Neural progenitor cell (in vitro differentiated cells): Measurements from ENCODE around the gene OR1N1. TPM values are rescaled to one million over a fixed set of nuclear protein-coding genes. Genes with fewer than 3 reads are reported as not detected.
"Not testable (repeated sequence)": the region's sequence is repeated elsewhere in the genome, so short reads cannot be mapped to it uniquely, and the experiment has no call there.

ENCODE experiments used
- DNase-seq: peaks from one replicate; pipeline ENCODE4 v3.0.0-alpha.2; 2016; ENCODE audit warnings: low spot score
- H2AFZ ChIP-seq: fragments of 200-600 bp; sonication (generic); replicated peaks from 2 replicates; pipeline ENCODE4 v1.6.1; 2016; ENCODE audit warnings: antibody characterized with exemption
- H3F3A ChIP-seq: fragments of 200-600 bp; sonication (generic); 2 replicates; pipeline ENCODE4 v1.6.1; 2016; ENCODE audit warnings: antibody characterized with exemption, low read depth
- H3K27ac ChIP-seq: fragments of 200-600 bp; sonication (generic); 2 replicates; pipeline ENCODE4 v1.5.1; 2016; ENCODE audit warnings: mild to moderate bottlenecking
- H3K27me3 ChIP-seq: fragments of 200-600 bp; sonication (generic); 2 replicates; pipeline ENCODE4 v1.6.1; 2016; ENCODE audit warnings: mild to moderate bottlenecking, moderate library complexity
- H3K36me3 ChIP-seq: fragments of 200-600 bp; sonication (generic); 2 replicates; pipeline ENCODE4 v1.5.1; 2016
- H3K4me1 ChIP-seq: fragments of 200-600 bp; sonication (generic); 2 replicates; pipeline ENCODE4 v1.6.1; 2016; ENCODE audit warnings: mixed run types
- H3K4me2 ChIP-seq: fragments of 200-600 bp; sonication (generic); 2 replicates; pipeline ENCODE4 v1.6.1; 2016
- H3K4me3 ChIP-seq: fragments of 200-600 bp; sonication (generic); 2 replicates; pipeline ENCODE4 v1.5.1; 2016
- H3K79me2 ChIP-seq: fragments of 200-600 bp; sonication (generic); 2 replicates; pipeline ENCODE4 v1.6.1; 2016; ENCODE audit warnings: low read depth
- H3K9ac ChIP-seq: fragments of 200-600 bp; sonication (generic); 2 replicates; pipeline ENCODE4 v1.6.1; 2016
- H3K9me3 ChIP-seq: fragments of 200-600 bp; sonication (generic); 2 replicates; pipeline ENCODE4 v1.5.1; 2016; ENCODE audit warnings: low read depth
- H4K20me1 ChIP-seq: fragments of 200-600 bp; sonication (generic); 2 replicates; pipeline ENCODE4 v1.6.1; 2016; ENCODE audit warnings: low read depth
- H3K27ac Mint-ChIP-seq: 3 replicates; pipeline ENCODE4 v1.8.0; 2021; ENCODE audit warnings: mixed read lengths
- H3K27me3 Mint-ChIP-seq: 2 replicates; pipeline ENCODE4 v1.8.0; 2022; ENCODE audit warnings: low read depth, mild to moderate bottlenecking, inconsistent platforms, moderate library complexity, mixed read lengths; ENCODE audit not compliant: insufficient read depth
- H3K36me3 Mint-ChIP-seq: 3 replicates; pipeline ENCODE4 v1.8.0; 2021; ENCODE audit warnings: mixed read lengths
- H3K4me1 Mint-ChIP-seq: 3 replicates; pipeline ENCODE4 v1.8.0; 2021; ENCODE audit warnings: mixed read lengths
- H3K4me3 Mint-ChIP-seq: 3 replicates; pipeline ENCODE4 v1.8.0; 2021; ENCODE audit warnings: mild to moderate bottlenecking, moderate library complexity, mixed read lengths
- H3K9me3 Mint-ChIP-seq: 3 replicates; pipeline ENCODE4 v1.8.0; 2020; ENCODE audit warnings: mixed read lengths
- CTCF ChIP-seq: fragments of 200-600 bp; sonication (generic); IDR thresholded peaks from 2 replicates; pipeline ENCODE4 v1.5.1; 2017; ENCODE audit warnings: antibody characterized with exemption, mild to moderate bottlenecking
- EZH2 ChIP-seq: fragments of 200-600 bp; sonication (generic); IDR thresholded peaks from 2 replicates; pipeline ENCODE4 v1.6.1; 2017; ENCODE audit warnings: antibody characterized with exemption, mild to moderate bottlenecking, moderate library complexity
- EZH2phosphoT487 ChIP-seq: fragments of 200-600 bp; sonication (generic); IDR thresholded peaks from 2 replicates; pipeline ENCODE4 v1.6.1; 2017; ENCODE audit warnings: antibody characterized with exemption
- total RNA-seq: library from RNA; depleted of rRNA; stranded (reverse); fragments of >200 nt; gene quantifications from 2 replicates; pipeline ENCODE4 v1.2.3, GENCODE V29; 2015; ENCODE audit warnings: low replicate concordance

OR1N1 gene
- total RNA-seq, 1 donor from 2014 or later, result not detected

GRCh38 chr9:122551371-122551770 is 24.3 kb upstream of the OR1N1 start:
- Mint-ChIP-seq H3K9me3 (no peaks in the 10 kb centered on the region), H3K4me3 (no peak overlapping the region)

GRCh38 chr9:122546196-122546595 is 19.1 kb upstream of the OR1N1 start:
- H3K79me2 ChIP-seq, result no peaks in the 10 kb centered on the region
- no peak overlapping the region for H3K27ac Mint-ChIP-seq
- H3K4me1 ChIP-seq, result no peaks in the 10 kb centered on the region
- no peak overlapping the region for H3K9ac ChIP-seq
- no peak overlapping the region for H3K4me2 ChIP-seq
- no peak overlapping the region for H3K27ac ChIP-seq
- no peak for DNase-seq
- no peaks in the 10 kb centered on the region for H3K27me3 ChIP-seq
- H3K36me3 ChIP-seq, result no peaks in the 10 kb centered on the region
- peaks cover 2% of the 10 kb centered on the region for H3K27me3 Mint-ChIP-seq
- H4K20me1 ChIP-seq, result no peaks in the 10 kb centered on the region
- H3F3A ChIP-seq, result no peaks in the 10 kb centered on the region
- no peak for TF ChIP-seq EZH2
- no peak for TF ChIP-seq EZH2phosphoT487
- no peak for TF ChIP-seq CTCF
- no peak overlapping the region for H2AFZ ChIP-seq
- no peak overlapping the region for H3K4me3 ChIP-seq
- peaks cover 6% of the 10 kb centered on the region for H3K9me3 ChIP-seq
- H3K4me1 Mint-ChIP-seq, result no peaks in the 10 kb centered on the region
- no peaks in the 10 kb centered on the region for H3K9me3 Mint-ChIP-seq
- no peaks in the 10 kb centered on the region for H3K36me3 Mint-ChIP-seq
- H3K4me3 Mint-ChIP-seq, result no peak overlapping the region

More at GRCh38 chr9:122551371-122551770, 24.3 kb upstream of the OR1N1 start:
- no peaks in the 10 kb centered on the region for H3K27me3 ChIP-seq
- H2AFZ ChIP-seq, result no peak overlapping the region
- no peak overlapping the region for H3K27ac Mint-ChIP-seq
- H3K4me1 ChIP-seq, result no peaks in the 10 kb centered on the region
- H3K79me2 ChIP-seq, result no peaks in the 10 kb centered on the region
- no peak overlapping the region for H3K4me3 ChIP-seq
- no peak for DNase-seq
- H3F3A ChIP-seq, result no peaks in the 10 kb centered on the region
- H3K27me3 Mint-ChIP-seq, result peaks cover 11% of the 10 kb centered on the region
- no peaks in the 10 kb centered on the region for H4K20me1 ChIP-seq
- no peak overlapping the region for H3K9ac ChIP-seq
- no peaks in the 10 kb centered on the region for H3K36me3 Mint-ChIP-seq
- TF ChIP-seq EZH2phosphoT487 (no peak), CTCF (no peak), EZH2 (no peak)
- H3K9me3 ChIP-seq, result peaks cover 6% of the 10 kb centered on the region
- H3K4me1 Mint-ChIP-seq, result no peaks in the 10 kb centered on the region
- no peak overlapping the region for H3K27ac ChIP-seq
- H3K4me2 ChIP-seq, result no peak overlapping the region
- H3K36me3 ChIP-seq, result no peaks in the 10 kb centered on the region

GRCh38 chr9:122538757-122539156 is 11.7 kb upstream of the OR1N1 start:
- H3K27ac ChIP-seq, result no peak overlapping the region
- no peak overlapping the region for H2AFZ ChIP-seq
- Mint-ChIP-seq H3K9me3 (peaks cover 7% of the 10 kb centered on the region), H3K36me3 (no peaks in the 10 kb centered on the region), H3K4me1 (no peaks in the 10 kb centered on the region), H3K27ac (no peak overlapping the region), H3K27me3 (peaks cover 3% of the 10 kb centered on the region), H3K4me3 (no peak overlapping the region)
- no peaks in the 10 kb centered on the region for H3K36me3 ChIP-seq
- no peaks in the 10 kb centered on the region for H3K79me2 ChIP-seq
- DNase-seq, result no peak
- no peak overlapping the region for H3K4me3 ChIP-seq
- H3K27me3 ChIP-seq, result no peaks in the 10 kb centered on the region
- H4K20me1 ChIP-seq, result no peaks in the 10 kb centered on the region
- no peak overlapping the region for H3K4me2 ChIP-seq
- H3K9ac ChIP-seq, result no peak overlapping the region
- H3K4me1 ChIP-seq, result no peaks in the 10 kb centered on the region
- no peaks in the 10 kb centered on the region for H3F3A ChIP-seq
- TF ChIP-seq EZH2phosphoT487 (no peak), CTCF (no peak)
- no peaks in the 10 kb centered on the region for H3K9me3 ChIP-seq

- H3K36me3 ChIP-seq, H3F3A ChIP-seq, H4K20me1 ChIP-seq, H3K4me2 ChIP-seq, DNase-seq, H3K27ac ChIP-seq, H3K9ac ChIP-seq, H3K4me3 ChIP-seq, H3K4me1 Mint-ChIP-seq, H3K4me1 ChIP-seq, H3K4me3 Mint-ChIP-seq, H3K27ac Mint-ChIP-seq, H3K9me3 ChIP-seq, H3K79me2 ChIP-seq, H2AFZ ChIP-seq, H3K27me3 ChIP-seq, H3K36me3 Mint-ChIP-seq, H3K9me3 Mint-ChIP-seq: not testable (repeated sequence)
- H3K27me3 Mint-ChIP-seq, result peaks cover 10% of the 10 kb centered on the region
Observed at GRCh38 chr9:122537066-122537465, 10.0 kb upstream of the OR1N1 start.
